GM12878 (cell line): ENCODE measurements around the gene PPDPF. TPM values are rescaled to one million over a fixed set of nuclear protein-coding genes. Genes with fewer than 3 reads are reported as not detected.
A peak's percentile ranks its signal among the peaks of the same experiment; 100 is the strongest.

Experiments
- ATAC-seq: fragments of 200-7000 bp; cut with Tn5 transposase; 3 replicates; pipeline ENCODE4 v1.9.1; 2020; ENCODE audit warnings: mild to moderate bottlenecking, moderate library complexity
- BruUV-seq: library from RNA; stranded (reverse); fragments of 400-500 nt; replicated peaks from 2 replicates; lab custom pipeline; 2021; lab: Mats Ljungman, UMichigan
- CTCF ChIA-PET: fragments of 300-600 bp; sonication (Branson Sonifier 250); formaldehyde crosslinking; extraction: SDS; loops from one replicate; lab custom pipeline; 2021; ENCODE audit warnings: inconsistent platforms; lab: Yijun Ruan, JAX
- POLR2A ChIA-PET: fragments of 350-600 bp; formaldehyde crosslinking; extraction: SDS; loops from one replicate; lab custom pipeline; 2021; ENCODE audit warnings: inconsistent platforms; lab: Charles Lee
- RAD21 ChIA-PET: fragments of 300-600 bp; sonication (Branson Sonifier 250); formaldehyde crosslinking; loops from one replicate; lab custom pipeline; 2023; ENCODE audit warnings: antibody characterized with exemption; ENCODE audit not compliant: unreplicated experiment; lab: Charles Lee
- SMC1A ChIA-PET: fragments of 300-600 bp; sonication (Branson Sonifier 250); formaldehyde crosslinking; loops from one replicate; lab custom pipeline; 2023; ENCODE audit not compliant: unreplicated experiment, uncharacterized antibody; lab: Charles Lee
- DNase-seq: peaks from one replicate; pipeline ENCODE4 v3.0.0-alpha.2; 2011; ENCODE audit warnings: low read depth, low spot score
- FAIRE-seq: peaks from 3 replicates; lab custom pipeline; 2011; peaks lifted over from hg19 to GRCh38; lab: Jason Lieb, UNC
- H2AFZ ChIP-seq: 2 replicates; pipeline ENCODE4 v1.6.0; 2011; ENCODE audit warnings: low read depth, low read length, control low read depth; ENCODE audit not compliant: control insufficient read depth
- H3K27ac ChIP-seq: 2 replicates; pipeline ENCODE4 v1.5.1; 2011; ENCODE audit warnings: control low read depth; ENCODE audit not compliant: control insufficient read depth, insufficient read depth
- H3K27me3 ChIP-seq, 2 experiments: replicated peaks in 1 of 2; 2 replicates each; pipeline versions ENCODE4 v1.6.0 to v1.6.1; 2011; ENCODE audit warnings: low read length in 1 of 2; ENCODE audit not compliant: control insufficient read depth in 2 of 2, insufficient read depth in 2 of 2
- H3K36me3 ChIP-seq, 2 experiments: 2 replicates each; pipeline ENCODE4 v1.5.1; 2011; ENCODE audit warnings: low read length in 1 of 2; ENCODE audit not compliant: control insufficient read depth in 2 of 2, insufficient read depth in 2 of 2
- H3K4me1 ChIP-seq: 2 replicates; pipeline ENCODE4 v1.6.1; 2011; ENCODE audit warnings: mild to moderate bottlenecking, low read length, moderate library complexity, mixed read lengths; ENCODE audit not compliant: control insufficient read depth, insufficient read depth
- H3K4me2 ChIP-seq: 2 replicates; pipeline ENCODE4 v1.6.0; 2011; ENCODE audit warnings: control low read depth; ENCODE audit not compliant: control insufficient read depth, insufficient read depth
- H3K4me3 ChIP-seq: fragments of 200-600 bp; sonication (generic); 2 replicates; pipeline ENCODE4 v1.5.1; 2016
- H3K79me2 ChIP-seq: 2 replicates; pipeline ENCODE4 v1.6.0; 2011; ENCODE audit warnings: low read length; ENCODE audit not compliant: control insufficient read depth, insufficient read depth
- H3K9ac ChIP-seq: 2 replicates; pipeline ENCODE4 v1.8.0; 2011; ENCODE audit warnings: low read length, control low read depth, mixed read lengths; ENCODE audit not compliant: control insufficient read depth, insufficient read depth
- H3K9me3 ChIP-seq: replicated peaks from 3 replicates; pipeline ENCODE4 v1.5.1; 2011; ENCODE audit warnings: mild to moderate bottlenecking, low read length; ENCODE audit not compliant: control insufficient read depth, insufficient read depth
- H4K20me1 ChIP-seq: 2 replicates; pipeline ENCODE4 v1.6.0; 2011; ENCODE audit not compliant: control insufficient read depth, insufficient read depth
- ASH2L ChIP-seq: fragments of 300-600, 200-600 bp; sonication (generic); IDR thresholded peaks from 2 replicates; pipeline ENCODE4 v1.6.1; 2017; ENCODE audit warnings: low read depth, mild to moderate bottlenecking, borderline replicate concordance
- BHLHE40 ChIP-seq, 2 experiments: fragments of 450-650 bp in 1 of 2; IDR thresholded peaks; 2 replicates each; pipeline ENCODE4 v1.6.1; 2011 to 2017; ENCODE audit warnings: low read depth in 2 of 2, borderline replicate concordance in 1 of 2, improper control_type of control experiment in 1 of 2, low read length in 1 of 2, mild to moderate bottlenecking in 1 of 2
- CTCF ChIP-seq, 3 experiments: IDR thresholded peaks in 2 of 3; conservative IDR thresholded peaks in 1 of 3; 2 replicates each; pipeline ENCODE4 v1.5.1; 2011; ENCODE audit warnings: low read depth in 3 of 3, low read length in 3 of 3, mild to moderate bottlenecking in 3 of 3, control low read depth in 2 of 3, moderate library complexity in 2 of 3, inconsistent platforms in 1 of 3, mixed read lengths in 1 of 3; ENCODE audit not compliant: control insufficient read depth in 2 of 3, insufficient read depth in 1 of 3; ENCODE audit errors: extremely low read depth in 1 of 3
- HCFC1 ChIP-seq: fragments of 150-350 bp; IDR thresholded peaks from 2 replicates; pipeline ENCODE4 v1.6.1; 2014; ENCODE audit warnings: low read length
- IKZF1 ChIP-seq: fragments of 450-650 bp; conservative IDR thresholded peaks from 2 replicates; pipeline ENCODE4 v1.6.1; 2017; ENCODE audit warnings: antibody characterized with exemption, mild to moderate bottlenecking
- IRF4 ChIP-seq: IDR thresholded peaks from 2 replicates; pipeline ENCODE4 v1.6.1; 2011; ENCODE audit warnings: low read depth, low read length
- JUND ChIP-seq: IDR thresholded peaks from 2 replicates; pipeline ENCODE4 v1.6.1; 2012; ENCODE audit warnings: low read depth, mild to moderate bottlenecking, low read length, improper control_type of control experiment, moderate library complexity
- KDM1A ChIP-seq: fragments of 200-600 bp; sonication (generic); IDR thresholded peaks from 2 replicates; pipeline ENCODE4 v1.6.1; 2016; ENCODE audit warnings: borderline replicate concordance
- NR2C1 ChIP-seq: fragments of 450-650 bp; IDR thresholded peaks from 2 replicates; pipeline ENCODE4 v1.6.1; 2017; ENCODE audit warnings: antibody characterized with exemption, mild to moderate bottlenecking, moderate library complexity
- NR2F1 ChIP-seq: fragments of 450-650 bp; conservative IDR thresholded peaks from 2 replicates; pipeline ENCODE4 v1.6.1; 2017; ENCODE audit warnings: mild to moderate bottlenecking
- POLR2A ChIP-seq: IDR thresholded peaks from 2 replicates; pipeline ENCODE4 v1.6.1; 2011; ENCODE audit warnings: low read depth, mild to moderate bottlenecking, low read length
- POLR2AphosphoS2 ChIP-seq: IDR thresholded peaks from 2 replicates; pipeline ENCODE4 v1.6.1; 2011; ENCODE audit warnings: low read depth, mild to moderate bottlenecking, low read length, improper control_type of control experiment, moderate library complexity
- RB1 ChIP-seq: fragments of 450-650 bp; formaldehyde crosslinking; IDR thresholded peaks from 2 replicates; pipeline ENCODE4 v1.6.1; 2017; ENCODE audit warnings: mild to moderate bottlenecking, borderline replicate concordance
- RFX5 ChIP-seq: IDR thresholded peaks from 2 replicates; pipeline ENCODE4 v1.6.1; 2011; ENCODE audit warnings: low read depth, low read length, improper control_type of control experiment
- STAT3 ChIP-seq: IDR thresholded peaks from 2 replicates; pipeline ENCODE4 v1.6.1; 2011; ENCODE audit warnings: low read depth, low read length, improper control_type of control experiment
- YBX1 ChIP-seq: fragments of 450-650 bp; IDR thresholded peaks from 2 replicates; pipeline ENCODE4 v1.6.1; 2016; ENCODE audit warnings: antibody characterized with exemption
- ZBED1 ChIP-seq: IDR thresholded peaks from 2 replicates; pipeline ENCODE4 v1.6.1; 2016; ENCODE audit warnings: borderline replicate concordance
- ZZZ3 ChIP-seq: IDR thresholded peaks from 2 replicates; pipeline ENCODE4 v1.6.1; 2011; ENCODE audit warnings: low read depth; ENCODE audit not compliant: control insufficient read depth, insufficient read length
- WGBS: methylation state at CpG from one replicate; pipeline ENCODE4 v1.1.6; 2016; ENCODE audit warnings: low lambda C conversion rate; ENCODE audit not compliant: insufficient replicate concordance, insufficient coverage; ENCODE audit errors: missing lambda C conversion rate; 5-methylcytosine and 5-hydroxymethylcytosine counted together
- in situ Hi-C: fragments of 300-500 bp; cut with MboI; formaldehyde crosslinking; loops from 9 replicates; pipeline ENCODE4 v1.14.3; 2018; ENCODE audit warnings: mixed read lengths
- intact Hi-C: fragments of 100-400 bp; cut with micrococcal nuclease; formaldehyde crosslinking; loops from one replicate; pipeline ENCODE4 v1.14.2; 2022; ENCODE audit not compliant: unreplicated experiment
- polyA plus RNA-seq, 11 experiments: library from polyadenylated mRNA; depleted of rRNA in 4 of 11; unstranded in 6 of 11; stranded (reverse) in 5 of 11; fragments of >200 nt; fragmentation: Nextera tagmentation in 4 of 11; fragmentation: Illumina TruSeq in 1 of 11; extraction: Ambion mirVana in 4 of 11; extraction: Trizol in 1 of 11; gene quantifications; 1 replicate in 1 of 11; 2 replicates in 10 of 11; pipeline versions ENCODE4 v1.2.1 to v1.2.3, GENCODE V29; 2011 to 2016; ENCODE audit warnings: inconsistent platforms in 2 of 11, missing spikeins in 2 of 11, low read depth in 1 of 11
- total RNA-seq, 4 experiments: library from RNA; depleted of rRNA in 3 of 4; stranded (reverse); fragments of >200 nt in 3 of 4; fragmentation: Illumina TruSeq in 1 of 4; extraction: Trizol in 1 of 4; gene quantifications; 2 replicates each; pipeline versions ENCODE4 v1.2.1 to v1.2.3, GENCODE V29; 2013 to 2021
- TF ChIP-seq, protein P1 (sequence below): IDR thresholded peaks from 2 replicates; pipeline ENCODE4 v1.6.1; 2011; ENCODE audit warnings: mild to moderate bottlenecking, low read depth, low read length, moderate library complexity; ENCODE audit not compliant: insufficient replicate concordance

The PPDPF gene
- total and polyA plus RNA-seq, 10 of the 15 experiments (the other 5 are each of a cell fraction or from before 2014, with no cell fraction given): 0.32 to 154 (median 22.8) TPM

- TF ChIP-seq RFX5 (no peak), YBX1 (no peak), POLR2A (no peak), RB1 (0 out of 2 replicates have a peak, but pooled peaks have one; percentile 22), IRF4 (no peak), ZBED1 (no peak), NR2F1 (0 out of 2 replicates have a peak, but pooled peaks have one; percentile 10)
- TF ChIP-seq, protein P1, sequence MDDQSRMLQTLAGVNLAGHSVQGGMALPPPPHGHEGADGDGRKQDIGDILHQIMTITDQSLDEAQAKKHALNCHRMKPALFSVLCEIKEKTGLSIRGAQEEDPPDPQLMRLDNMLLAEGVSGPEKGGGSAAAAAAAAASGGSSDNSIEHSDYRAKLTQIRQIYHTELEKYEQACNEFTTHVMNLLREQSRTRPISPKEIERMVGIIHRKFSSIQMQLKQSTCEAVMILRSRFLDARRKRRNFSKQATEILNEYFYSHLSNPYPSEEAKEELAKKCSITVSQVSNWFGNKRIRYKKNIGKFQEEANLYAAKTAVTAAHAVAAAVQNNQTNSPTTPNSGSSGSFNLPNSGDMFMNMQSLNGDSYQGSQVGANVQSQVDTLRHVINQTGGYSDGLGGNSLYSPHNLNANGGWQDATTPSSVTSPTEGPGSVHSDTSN: no peak
Measured at GRCh38 chr20:63553933-63554290, 33.3 kb downstream of the PPDPF start, which contains the start of gene FNDC11 (continued).

DNA sequence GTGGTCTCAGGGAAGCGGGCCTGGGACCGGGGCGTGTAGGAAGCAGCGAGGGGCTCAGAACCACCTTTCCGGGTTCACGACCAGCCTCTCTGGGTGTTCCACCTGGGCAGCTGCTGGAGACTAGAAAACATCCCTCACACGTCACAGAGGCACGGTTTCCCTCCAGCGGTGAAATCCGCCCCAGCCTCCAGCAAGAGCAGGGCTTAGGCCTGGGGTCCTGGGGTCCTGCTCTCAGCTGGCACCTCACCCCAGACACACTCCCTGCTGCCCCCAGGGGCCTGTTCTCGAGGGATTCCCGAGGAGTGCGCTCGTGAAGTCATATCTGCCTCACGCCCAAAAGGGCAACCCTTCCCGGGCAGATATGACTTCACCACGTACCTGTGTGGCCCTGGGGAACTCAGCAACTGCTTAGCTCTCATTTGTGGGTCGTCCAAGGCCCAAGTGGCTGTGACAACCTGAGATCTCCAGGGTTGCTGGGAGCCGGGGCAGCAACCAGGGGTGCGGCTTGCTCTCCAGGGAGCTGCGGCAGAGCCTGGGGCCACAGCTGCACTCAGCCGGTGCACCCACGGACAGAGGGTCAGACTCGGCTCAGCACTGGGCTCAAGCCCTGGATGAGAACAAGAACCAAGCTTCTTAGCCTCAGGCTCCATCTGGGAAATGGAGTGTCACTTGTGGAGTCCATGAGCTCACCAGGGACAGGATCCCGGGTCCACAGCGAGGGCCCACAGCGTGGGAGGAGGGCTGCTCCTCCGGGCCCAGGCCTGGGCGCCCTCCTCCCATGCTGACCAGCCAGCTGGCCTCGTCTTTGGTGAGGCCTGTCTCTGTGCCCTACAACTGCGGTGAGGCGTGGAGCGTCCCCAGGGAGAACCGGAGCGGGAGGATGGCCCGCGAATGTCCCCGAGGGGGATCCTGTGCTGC, 34.1 kb downstream of the PPDPF start:
- CTCF ChIA-PET: interaction anchor here (0.6 to 2.7 kb wide), 6 partner anchors 8 to 24 kb away, joined by 3 to 9 read pairs (median 4); partner anchors contain the start of gene PTK6
- RAD21 ChIA-PET: interaction anchor here (1.2 to 2.2 kb wide), 3 partner anchors 16 to 87 kb away, joined by 4 to 17 read pairs (median 8); partner anchors contain the start of genes HELZ2 and PTK6
- Histone ChIP-seq H3K9me3 (no peaks in the 10 kb centered on the region), H3K4me2 (peak overlapping the region; percentile 90; the same call in 1 of the 2 replicates), H3K27ac (no peak overlapping the region), H3K4me3 (peak overlapping the region; percentile 65), H3K79me2 (no peaks in the 10 kb centered on the region), H4K20me1 (no peaks in the 10 kb centered on the region; the same call in 1 of the 2 replicates), H2AFZ (no peak overlapping the region), H3K27me3 (no peaks in the 10 kb centered on the region), H3K36me3 (no peaks in the 10 kb centered on the region), H3K4me1 (peaks cover 22% of the 10 kb centered on the region), H3K9ac (no peak overlapping the region)
- POLR2A ChIA-PET: interaction anchor here (1.1 to 1.7 kb wide), 3 partner anchors 16 to 20 kb away, joined by 3 to 6 read pairs (median 5); partner anchors contain the start of gene HELZ2
- ATAC-seq: peak; percentile 51
- DNase-seq: no peak
- FAIRE-seq: no peak
- in situ Hi-C loops: no loop called here
- 19% methylated on average over 37 of the region's 38 CpGs for WGBS
- SMC1A ChIA-PET: interaction anchor here (1.1 to 1.6 kb wide), 4 partner anchors 9 to 651 kb away, joined by 3 to 5 read pairs (median 4); no protein-coding TSS in a partner anchor
- BruUV-seq: no TSS peak
- intact Hi-C loops: loop anchor here (1.0 kb wide), 1 partner anchor 73 kb away; the partner anchor contains the start of gene GMEB2
- TF ChIP-seq ASH2L: no peak
- TF ChIP-seq JUND: no peak
- TF ChIP-seq IKZF1: peak; percentile 30; the same call in 1 of the 2 replicates
- TF ChIP-seq NR2C1: no peak
- TF ChIP-seq ZZZ3: no peak
- TF ChIP-seq BHLHE40 (IDR thresholded peaks at IDR 0.05; ENCODE audit: borderline replicate concordance in 1 of 2, low read depth in 2 of 2, low read length in 1 of 2): peak in 1 of 2 experiments; percentile 34; a peak in 2 of 4 replicates
- TF ChIP-seq KDM1A: no peak
- 0 out of 2 replicates have a peak, but pooled peaks have one; percentile 24 for TF ChIP-seq POLR2A
- no peak for TF ChIP-seq HCFC1
- no peak for TF ChIP-seq STAT3
- TF ChIP-seq POLR2AphosphoS2: no peak
- TF ChIP-seq CTCF (IDR thresholded peaks at IDR 0.05 in 2 of 3, conservative IDR thresholded peaks at IDR 0.05 in 1 of 3; ENCODE audit: control insufficient read depth in 2 of 3, extremely low read depth in 1 of 3, insufficient read depth in 1 of 3, low read depth in 3 of 3, low read length in 3 of 3): 0 out of 6 replicates have a peak, but pooled peaks of 1 of the 3 experiments have one; percentile 4
